ENCODE results near the gene PRR22.

PRR22 gene

GRCh38 chr19:5784581-5785147 is at the start of gene PRR22:
TSS of gene PRR22 (minus strand) at chr19:5784746. CDS start at chr19:5784660, 86 bp downstream.
- DNase-seq (ENCODE audit: low read depth in 2 of 2), result no peak

- DNase-seq (ENCODE audit: low read depth in 2 of 2), result no peak
Measured at GRCh38 chr19:5832527-5833216, 48.1 kb upstream of the PRR22 start.

DNA sequence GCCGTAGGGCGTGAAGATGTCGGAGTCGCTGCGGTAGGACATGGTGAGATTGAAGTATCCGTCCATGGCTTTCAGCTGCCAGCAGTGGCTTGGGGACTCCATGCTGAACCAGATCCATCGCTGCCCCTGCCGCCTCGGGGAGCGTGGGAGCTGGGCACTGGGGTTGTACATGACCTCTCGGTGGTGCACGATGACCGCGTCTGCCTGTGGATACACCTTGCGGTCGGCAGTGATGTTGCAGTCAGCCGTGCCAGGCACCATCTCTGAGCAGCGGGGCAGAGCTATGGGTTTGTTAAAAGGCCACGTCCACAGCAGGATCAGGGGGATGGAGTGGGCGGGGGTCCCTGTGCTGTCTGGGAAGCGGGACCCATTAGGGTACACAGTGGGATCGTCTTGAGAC is 47.5 kb upstream of the PRR22 start:
- no peak for DNase-seq (ENCODE audit: low read depth in 2 of 2)

GRCh38 chr19:5831159-5831558 is 46.6 kb upstream of the PRR22 start:
- DNase-seq (ENCODE audit: low read depth in 2 of 2), result no peak

- no peak for DNase-seq (ENCODE audit: low read depth in 2 of 2)
Measured at GRCh38 chr19:5829567-5830310, 45.2 kb upstream of the PRR22 start.

GRCh38 chr19:5828661-5829566 is 44.4 kb upstream of the PRR22 start:
- peak in 1 of 2 donors; percentile 20 for DNase-seq (ENCODE audit: low read depth in 2 of 2)

- DNase-seq (ENCODE audit: low read depth in 2 of 2), result peak; percentile 83 to 95
Measured at GRCh38 chr19:5827891-5828660, 43.5 kb upstream of the PRR22 start.

GRCh38 chr19:5827342-5827890 is 42.9 kb upstream of the PRR22 start:
- no peak for DNase-seq (ENCODE audit: low read depth in 2 of 2)

GRCh38 chr19:5826531-5827341 is 42.2 kb upstream of the PRR22 start:
- no peak for DNase-seq (ENCODE audit: low read depth in 2 of 2)

DNA sequence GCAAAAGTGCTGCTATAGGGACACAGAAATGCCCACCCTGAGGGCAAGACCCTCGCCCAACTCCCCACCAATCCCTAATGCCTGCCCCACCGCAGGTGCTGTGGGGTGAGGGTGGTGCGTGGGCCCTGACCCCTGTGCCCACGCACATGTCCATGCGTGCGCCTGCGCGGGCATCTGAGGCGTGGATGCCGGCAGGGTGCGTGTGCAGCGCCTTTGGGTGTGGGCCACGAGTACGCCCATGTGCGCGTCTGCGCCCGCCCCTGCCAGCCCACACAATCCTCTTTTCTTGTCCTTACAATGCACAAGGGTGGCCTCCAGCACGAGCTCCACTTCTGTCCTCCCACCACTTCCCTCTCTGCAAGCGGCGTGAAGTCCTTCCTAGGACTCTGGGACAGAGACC is 40.6 kb upstream of the PRR22 start:
- no peak for DNase-seq (ENCODE audit: low read depth in 2 of 2)

DNA sequence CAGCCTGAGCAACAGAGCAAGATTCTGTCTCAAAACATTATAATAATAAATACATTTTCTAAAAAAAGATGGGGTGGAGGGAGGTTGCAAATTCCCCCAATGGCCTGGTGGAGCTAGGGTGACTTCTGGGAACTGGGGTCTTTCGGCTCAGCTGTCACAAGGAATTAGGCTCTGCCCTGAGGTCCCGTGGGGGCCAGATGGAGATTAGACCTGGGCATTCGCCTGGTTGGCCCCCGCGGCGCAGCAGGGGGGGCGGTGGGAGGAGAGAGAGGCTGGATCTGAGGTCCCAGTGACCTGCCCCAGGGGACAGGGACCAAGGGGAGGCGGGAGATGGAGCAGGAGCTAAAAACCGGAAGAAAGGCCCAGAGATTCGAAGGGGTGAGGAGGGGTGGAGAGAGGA is 40.2 kb upstream of the PRR22 start:
- DNase-seq (ENCODE audit: low read depth in 2 of 2), result no peak

- no peak for DNase-seq (ENCODE audit: low read depth in 2 of 2)
Measured at GRCh38 chr19:5823579-5824281, 39.2 kb upstream of the PRR22 start.

GRCh38 chr19:5822181-5822844 is 37.8 kb upstream of the PRR22 start:
- DNase-seq (ENCODE audit: low read depth in 2 of 2), result no peak

DNA sequence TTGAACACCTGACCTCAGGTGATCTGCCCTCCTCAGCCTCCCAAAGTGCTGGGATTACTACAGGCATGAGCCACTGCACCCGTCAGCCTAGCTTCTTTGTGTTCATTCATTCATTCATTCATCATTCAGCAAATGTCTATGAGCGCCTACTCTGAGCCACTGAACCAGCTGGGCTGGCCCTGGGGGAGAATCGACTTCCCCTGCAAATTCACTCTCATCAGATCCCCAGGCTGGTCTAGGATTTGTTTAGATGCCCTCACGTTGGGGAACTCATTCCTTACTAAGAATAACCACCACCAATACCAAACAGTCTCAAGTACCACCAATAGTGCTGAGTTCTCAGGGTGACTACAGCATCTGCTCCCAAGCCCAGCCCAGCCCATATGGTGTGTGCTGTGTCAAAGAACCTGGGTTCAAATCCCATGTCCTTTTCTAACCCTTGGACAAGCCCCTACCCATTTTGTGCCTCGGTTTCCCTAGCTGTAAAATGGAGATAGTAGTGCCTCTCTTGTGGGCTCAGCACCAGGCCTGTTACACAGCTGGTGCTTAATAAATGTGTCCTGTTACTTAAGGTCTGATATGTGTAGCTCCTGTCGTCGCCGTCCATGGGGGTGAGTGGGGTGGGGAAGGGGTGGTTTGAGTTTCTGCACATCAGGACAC is 37.1 kb upstream of the PRR22 start:
- DNase-seq (ENCODE audit: low read depth in 2 of 2), result no peak

DNA sequence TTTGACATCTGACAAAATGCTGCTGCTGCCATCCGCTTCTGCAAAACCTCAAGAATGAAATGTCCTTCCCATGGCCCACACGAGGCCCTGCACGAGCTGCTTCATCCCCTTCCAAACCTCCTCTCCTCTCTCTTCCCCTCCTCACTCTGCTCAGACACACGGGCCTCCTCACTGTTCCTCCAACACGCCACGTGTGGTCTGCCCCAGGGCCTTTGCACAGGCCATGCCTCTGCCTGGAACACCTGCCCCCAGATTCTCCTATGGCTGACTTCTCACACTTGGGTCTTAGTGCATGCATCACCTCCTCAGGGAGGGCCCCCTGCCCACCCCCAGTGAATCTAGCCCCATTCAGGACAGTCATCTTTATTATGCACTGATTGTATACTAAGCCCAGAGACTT is 36.2 kb upstream of the PRR22 start:
- DNase-seq (ENCODE audit: low read depth in 2 of 2), result no peak

GRCh38 chr19:5818594-5818993 is 34.0 kb upstream of the PRR22 start:
- no peak for DNase-seq (ENCODE audit: low read depth in 2 of 2)

GRCh38 chr19:5817218-5817617 is 32.7 kb upstream of the PRR22 start:
- DNase-seq (ENCODE audit: low read depth in 2 of 2), result no peak

DNA sequence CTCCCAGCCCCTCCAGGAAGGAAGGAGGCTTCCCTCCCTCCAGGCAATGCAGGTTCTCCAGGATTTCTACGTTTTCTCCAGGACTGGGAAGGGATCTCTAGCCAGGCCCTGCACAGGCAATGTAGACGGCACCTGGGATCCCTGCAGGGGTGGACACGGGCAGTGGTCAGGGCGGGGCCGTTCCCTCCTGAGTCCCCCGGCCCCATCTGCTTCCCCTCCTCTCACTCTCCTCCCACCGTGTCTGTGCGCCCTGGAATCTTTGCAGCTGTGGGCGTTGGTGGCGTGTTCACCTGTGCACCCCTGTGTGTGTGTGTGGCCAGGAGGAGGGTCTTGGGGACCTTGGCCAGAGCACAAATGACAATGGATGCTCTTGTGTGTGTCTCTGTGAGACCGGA is 30.3 kb upstream of the PRR22 start:
- DNase-seq (ENCODE audit: low read depth in 2 of 2), result no peak
